KG1 (cell line): Measurements from ENCODE around the gene CHIA.

Experiments
- DNase-seq: peaks from one replicate; lab custom pipeline; 2025; lab: John Stamatoyannopoulos, UW

CHIA gene

DNA sequence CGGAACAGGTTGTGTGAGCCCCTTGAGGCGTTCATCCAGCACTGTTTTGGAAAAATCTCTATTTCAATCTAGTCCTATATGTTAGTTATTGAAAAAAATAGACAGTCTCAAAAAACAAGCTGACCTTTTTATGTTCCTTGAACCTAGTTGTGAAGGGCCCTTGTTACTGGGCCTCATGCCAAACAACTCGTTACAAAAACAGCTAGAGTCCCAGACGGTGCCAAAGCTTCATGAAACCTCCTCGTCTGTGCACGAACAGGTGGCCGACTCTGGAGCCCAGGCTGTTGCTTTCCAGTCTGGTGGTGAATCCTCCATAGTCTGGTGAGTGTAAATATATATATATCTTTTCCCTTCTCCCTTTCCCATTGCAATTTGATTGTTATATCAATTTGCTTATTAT lies at the start of gene CHIA:
Gene CHIA (plus strand): TSS at position 222 of the 400 bp plus-strand sequence. CDS start 19,617 bp downstream, outside the sequence.
- DNase-seq, result no peak

DNA sequence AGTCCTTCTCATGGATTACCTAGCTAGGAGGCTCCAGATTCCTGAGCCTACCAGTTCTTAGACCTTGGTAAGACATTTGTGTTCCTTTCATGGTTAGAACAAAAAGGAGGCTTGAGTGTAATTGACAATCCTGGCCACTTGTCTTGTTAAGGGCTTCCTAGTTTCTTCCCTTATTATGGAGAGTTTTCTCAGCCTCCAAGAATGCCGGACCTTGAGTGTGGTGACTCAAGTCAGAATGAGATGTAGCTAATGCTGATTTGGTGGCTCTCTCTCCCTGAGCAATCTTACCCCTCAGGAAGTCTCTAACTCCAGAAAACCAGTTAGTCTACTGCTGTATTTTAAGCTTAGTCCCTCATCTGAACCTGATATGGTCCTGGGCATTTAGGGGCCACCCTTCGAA lies 48.9 kb upstream of the CHIA start:
- no peak for DNase-seq

DNA sequence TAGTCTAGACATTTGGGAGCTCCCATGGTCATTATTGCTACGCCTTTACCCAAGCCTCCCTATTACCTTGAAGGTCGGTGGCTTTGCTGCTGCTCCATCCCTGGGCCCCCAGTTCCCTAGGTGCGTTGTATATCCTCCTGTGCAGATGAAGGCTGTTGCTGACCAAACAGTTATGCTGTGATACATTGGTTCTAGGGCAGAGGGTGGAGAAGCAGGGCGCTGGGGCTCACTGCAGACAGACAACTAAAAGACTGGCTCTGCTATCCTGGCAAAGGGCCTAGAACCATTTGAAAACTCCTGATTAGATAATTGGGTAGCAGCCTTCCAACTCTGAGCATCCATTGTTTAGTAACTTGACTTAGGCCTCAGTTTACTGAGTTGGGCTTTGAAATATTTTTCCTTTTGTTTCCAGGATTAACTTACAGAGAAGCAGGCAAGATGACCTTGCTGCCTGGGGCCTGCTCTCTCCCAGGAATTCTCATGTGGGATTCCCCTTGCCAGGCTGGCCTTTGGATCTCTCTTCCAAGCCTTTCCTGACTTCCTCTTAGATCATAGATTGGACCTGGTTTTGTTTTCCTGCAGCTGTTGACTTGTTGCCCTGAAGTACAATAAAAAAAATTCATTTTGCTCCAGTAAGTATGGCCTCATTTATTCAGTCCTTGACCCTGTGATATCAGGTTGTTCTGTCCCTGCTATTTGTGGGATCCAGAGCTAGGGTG lies 47.7 kb upstream of the CHIA start:
- DNase-seq, result no peak

GRCh38 chr1:111247125-111247838 lies 43.4 kb upstream of the CHIA start:
- DNase-seq, result no peak

DNA sequence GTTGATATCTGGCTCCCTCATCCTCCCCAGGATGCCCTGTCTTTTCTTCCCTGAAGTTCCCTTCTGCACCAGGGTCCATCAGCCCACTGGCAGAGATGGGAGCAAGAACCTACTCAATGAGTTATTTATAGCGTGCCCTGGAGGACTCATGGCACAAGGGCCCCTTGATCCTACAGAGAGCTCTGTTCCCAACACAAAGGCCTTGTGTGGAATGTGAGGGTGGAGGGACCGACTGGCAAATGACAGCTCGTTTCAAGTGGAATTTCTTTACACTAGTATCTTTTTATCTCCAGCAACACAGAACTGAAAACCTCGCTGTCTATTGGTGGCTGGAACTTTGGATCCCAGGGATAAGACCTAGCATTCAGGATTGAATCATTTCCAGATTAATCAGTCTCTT lies 40.7 kb upstream of the CHIA start:
- DNase-seq, result no peak

DNA sequence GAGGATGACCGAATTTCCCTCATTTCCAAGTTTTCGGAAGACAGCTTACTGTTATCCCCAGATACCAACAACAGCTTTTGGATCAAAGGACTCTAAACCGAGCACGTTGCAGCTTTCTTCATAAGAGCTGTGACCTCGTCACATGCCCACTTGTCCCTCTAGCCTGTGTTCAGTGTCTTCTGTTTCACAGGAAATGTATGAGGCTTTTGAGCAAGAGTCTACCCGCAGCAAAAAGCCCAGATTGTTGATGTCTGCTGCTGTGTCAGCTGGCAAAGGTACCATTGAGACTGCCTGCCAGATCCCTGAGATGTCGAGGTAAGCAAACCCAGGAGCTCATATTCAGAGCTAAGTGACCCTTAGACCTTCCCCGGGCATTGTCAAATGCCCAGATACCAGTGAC lies 39.1 kb upstream of the CHIA start:
- no peak for DNase-seq

GRCh38 chr1:111252786-111253185 lies 37.9 kb upstream of the CHIA start:
- DNase-seq, result no peak

DNA sequence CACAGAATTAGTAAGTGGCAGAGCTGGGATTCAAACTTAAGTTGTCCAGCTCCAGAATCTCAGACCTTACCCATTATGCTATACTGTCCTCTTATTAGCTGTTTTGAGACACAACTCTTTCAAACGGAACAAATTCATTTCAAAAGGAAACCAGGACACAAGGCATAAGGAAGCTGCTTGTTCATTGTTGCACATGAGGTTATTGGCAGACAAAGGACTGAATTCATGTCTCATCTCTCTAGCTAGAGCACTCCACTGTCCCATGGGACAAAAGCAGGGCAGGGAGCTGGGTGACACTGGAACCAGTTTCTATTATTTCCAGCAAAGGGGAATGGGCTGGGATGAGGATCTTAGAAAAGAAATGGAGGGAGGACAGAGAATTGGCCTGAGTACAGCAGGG lies 36.8 kb upstream of the CHIA start:
- DNase-seq, result no peak

GRCh38 chr1:111256988-111257658 lies 33.5 kb upstream of the CHIA start:
- DNase-seq, result no peak

DNA sequence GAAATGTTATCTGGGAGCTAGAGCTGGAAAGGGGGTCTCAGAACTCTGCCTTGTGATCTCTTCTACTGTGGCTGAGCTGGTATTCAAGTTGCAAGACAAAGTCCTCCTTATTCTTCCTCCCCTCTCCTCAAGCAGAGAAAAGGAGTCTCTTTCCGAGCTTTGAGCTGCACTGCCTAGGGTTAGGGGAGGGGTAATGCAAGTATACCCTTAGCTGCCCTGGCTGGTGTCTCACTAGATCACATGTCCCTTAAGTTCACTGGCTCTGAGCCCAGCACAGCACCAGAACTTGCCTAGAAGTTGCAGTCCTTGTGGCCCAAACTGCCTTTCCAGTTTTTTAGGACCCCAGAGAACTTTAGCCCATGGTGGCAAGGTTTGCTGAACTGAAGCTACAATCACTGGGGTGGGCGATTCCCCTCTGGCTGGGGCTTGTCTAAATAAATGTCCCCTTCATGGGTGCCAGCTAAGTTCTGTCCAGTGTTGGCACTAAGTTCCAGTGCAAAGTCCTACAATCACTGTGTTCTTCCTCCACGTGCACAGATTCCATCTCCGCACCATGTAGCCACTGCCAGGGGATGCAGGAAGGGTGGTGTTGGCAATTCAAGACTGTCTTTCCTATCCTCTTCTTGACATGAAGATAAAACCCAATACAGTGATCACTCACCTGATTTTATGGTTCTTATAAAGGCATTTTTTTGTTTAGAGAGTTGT lies 22.7 kb upstream of the CHIA start:
- no peak for DNase-seq

GRCh38 chr1:111269825-111270406 lies 20.7 kb upstream of the CHIA start:
- DNase-seq, result no peak

GRCh38 chr1:111270771-111271463 lies 19.7 kb upstream of the CHIA start:
- DNase-seq, result no peak

GRCh38 chr1:111271464-111271801 lies 19.2 kb upstream of the CHIA start:
- DNase-seq, result no peak

DNA sequence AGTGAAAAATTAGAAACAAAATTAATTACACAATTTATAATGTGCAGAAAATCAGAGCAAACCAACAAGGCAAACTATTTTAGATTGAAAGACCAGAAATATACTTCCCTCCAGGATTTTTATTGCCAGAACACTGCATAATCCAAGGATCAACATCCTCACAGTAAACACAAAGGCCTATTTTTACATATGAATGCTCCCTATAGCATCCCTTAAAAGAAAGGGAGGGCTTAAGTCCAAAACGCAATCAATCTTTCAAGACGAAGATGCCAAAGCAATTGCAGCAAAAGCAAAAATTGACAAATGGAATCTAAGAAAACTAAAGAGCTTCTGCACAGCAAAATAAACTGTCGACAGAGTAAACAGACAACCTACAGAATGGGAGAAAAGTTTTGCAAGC lies 18.6 kb upstream of the CHIA start:
- DNase-seq, result no peak

DNA sequence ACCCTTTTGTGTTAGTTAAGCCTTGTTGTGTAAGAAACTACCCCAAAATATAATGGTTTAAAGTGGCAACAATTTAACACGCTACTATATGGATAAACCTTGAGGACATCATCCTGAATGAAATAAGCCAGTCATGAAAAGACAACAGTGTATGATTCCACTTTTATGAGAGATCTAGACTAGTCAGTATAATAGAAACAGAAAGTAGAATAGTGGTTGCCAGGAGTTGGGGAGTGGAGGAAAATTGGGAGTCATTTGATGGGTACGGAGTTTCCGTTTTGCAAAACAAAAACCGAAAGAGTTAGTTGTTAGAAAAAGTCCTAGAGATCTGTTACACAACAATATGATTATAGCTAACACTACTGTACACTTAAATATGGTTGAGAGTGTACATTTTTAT lies 16.0 kb upstream of the CHIA start:
- DNase-seq, result no peak

GRCh38 chr1:111275079-111275478 lies 15.6 kb upstream of the CHIA start:
- DNase-seq, result no peak

GRCh38 chr1:111275780-111276433 lies 14.7 kb upstream of the CHIA start:
- DNase-seq, result no peak

DNA sequence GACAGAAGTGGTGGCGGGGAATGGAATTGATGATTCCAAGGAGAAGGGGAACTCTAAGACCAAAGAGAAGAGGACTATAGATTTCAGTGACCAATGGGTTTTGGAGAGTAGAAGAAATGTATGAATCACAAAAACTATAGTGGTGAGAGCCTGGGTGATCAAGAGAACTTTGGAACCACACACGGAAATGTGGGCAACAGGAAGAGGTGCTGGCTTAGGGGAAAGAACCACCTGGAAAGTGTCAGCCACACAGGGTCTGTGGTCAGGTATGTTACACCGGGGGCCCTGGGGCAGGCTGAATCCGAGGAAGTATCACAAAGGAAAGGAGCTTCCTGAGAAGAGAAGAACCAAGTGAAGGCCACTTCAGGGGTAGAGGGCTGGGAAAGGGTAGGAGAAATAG lies 11.5 kb upstream of the CHIA start:
- DNase-seq, result no peak

DNA sequence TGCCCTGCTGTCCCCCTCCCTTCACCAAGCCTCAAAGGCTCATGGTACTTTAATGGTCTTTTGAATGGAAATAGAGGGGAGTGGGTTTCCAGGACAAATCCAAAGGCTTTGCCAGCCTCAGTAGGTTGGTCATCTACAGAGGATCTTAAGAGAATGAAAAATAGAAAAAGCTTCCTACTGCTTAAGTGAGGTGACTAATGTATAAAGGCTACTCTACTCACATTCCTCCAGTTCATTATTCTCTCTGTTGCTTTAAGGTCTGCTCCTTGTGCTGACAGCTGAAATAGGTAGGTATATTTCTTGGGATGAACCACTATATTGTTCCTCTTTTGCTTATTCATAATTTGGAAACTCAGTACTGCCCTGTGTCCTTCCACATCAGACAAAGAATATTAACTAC lies 10.4 kb upstream of the CHIA start:
- no peak for DNase-seq

- DNase-seq, result no peak
Measured at GRCh38 chr1:111281411-111281810, 9.2 kb upstream of the CHIA start.

DNA sequence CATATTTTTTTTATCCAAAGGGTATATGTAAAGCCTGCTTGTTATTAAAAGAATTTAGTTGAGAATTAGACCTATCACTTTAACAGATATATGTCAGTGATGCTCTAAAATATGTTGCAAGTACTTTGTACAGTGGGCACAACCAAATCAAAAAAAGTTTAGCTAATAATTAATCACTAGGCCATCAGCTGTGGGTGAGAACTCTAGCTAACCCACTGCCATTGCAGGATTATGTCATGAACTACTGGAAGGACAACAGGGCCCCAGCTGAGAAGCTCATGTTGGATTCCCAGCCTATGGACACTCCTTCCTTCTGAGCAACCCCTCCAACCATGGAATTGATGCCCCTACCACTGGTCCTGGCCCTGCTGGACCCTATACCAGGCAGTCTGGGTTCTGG lies 6.8 kb upstream of the CHIA start:
- no peak for DNase-seq
